ENCODE results near the gene ATF4. TPM values are rescaled to one million over a fixed set of nuclear protein-coding genes. Genes with fewer than 3 reads are reported as not detected.
"Not testable (repeated sequence)": the region's sequence is repeated elsewhere in the genome, so short reads cannot be mapped to it uniquely, and the experiment has no call there.

Gene ATF4
- polyA plus RNA-seq, 12 donors = 294 to 376 (median 332) TPM; not detected in 1

GRCh38 chr22:39503630-39504029 lies 16.7 kb upstream of the ATF4 start:
- no peak for DNase-seq

GRCh38 chr22:39504071-39504470 lies 16.3 kb upstream of the ATF4 start:
- no peak for DNase-seq

DNA sequence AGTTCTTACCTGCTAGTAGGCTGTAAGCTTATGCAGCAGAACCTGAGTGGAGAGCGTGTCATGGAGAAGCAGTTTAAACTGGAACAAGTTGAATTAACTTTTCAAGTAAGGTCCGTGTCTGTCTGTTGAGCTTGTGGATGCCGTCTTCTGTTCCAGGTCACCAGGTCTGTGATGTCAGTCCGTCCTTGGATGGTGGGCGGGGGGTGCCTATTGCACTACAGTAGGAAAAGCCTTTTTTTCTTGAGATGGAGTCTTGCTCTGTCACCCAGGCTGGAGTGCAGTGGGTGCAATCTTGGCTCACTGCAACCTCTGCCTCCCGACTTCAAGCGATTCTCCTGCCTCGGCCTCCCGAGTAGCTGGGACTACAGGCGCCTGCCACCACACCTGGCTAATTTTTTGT lies 13.3 kb upstream of the ATF4 start:
- not testable (repeated sequence) for DNase-seq

DNA sequence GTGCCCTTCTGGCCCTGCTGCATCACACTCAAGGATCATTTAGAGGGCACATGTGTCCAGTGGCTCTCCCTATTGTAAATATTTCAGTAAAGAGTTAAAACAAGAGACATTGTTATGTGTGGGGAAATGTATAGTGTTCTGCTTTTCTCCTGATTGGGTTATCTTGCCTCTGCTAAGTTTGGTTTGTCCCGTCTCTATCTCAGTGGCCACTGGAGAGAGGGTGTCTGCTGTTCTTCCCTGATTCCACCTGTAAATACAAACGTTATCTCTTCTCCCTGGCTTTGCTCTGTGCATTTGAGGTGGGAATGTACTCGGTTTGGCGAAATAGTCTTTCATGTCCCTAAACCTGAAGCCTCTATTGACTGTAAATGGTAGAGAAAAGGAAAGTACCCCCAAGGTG lies 12.0 kb upstream of the ATF4 start:
- DNase-seq = no peak

GRCh38 chr22:39510529-39511149 lies 9.7 kb upstream of the ATF4 start:
- DNase-seq = no peak

GRCh38 chr22:39511226-39511625 lies 9.1 kb upstream of the ATF4 start:
- no peak for DNase-seq

DNA sequence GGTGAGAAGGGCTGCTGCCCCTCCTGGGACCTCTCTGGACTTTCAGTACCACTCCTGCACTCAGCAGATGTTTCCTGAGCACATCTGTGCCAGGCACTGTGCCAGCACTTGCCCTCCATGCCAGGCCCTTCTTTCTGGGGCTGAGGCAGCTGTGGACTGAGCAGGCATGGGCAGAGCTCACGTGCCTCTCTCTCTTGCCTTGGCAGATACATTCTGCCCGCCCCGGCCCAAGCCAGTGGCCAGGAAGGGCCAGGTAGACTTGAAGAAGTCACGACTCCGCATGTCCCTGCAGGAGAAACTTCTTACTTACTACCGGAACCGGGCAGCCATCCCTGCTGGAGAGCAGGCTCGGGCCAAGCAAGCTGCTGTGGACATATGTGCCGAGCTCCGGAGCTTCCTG lies 8.3 kb upstream of the ATF4 start:
- no peak for DNase-seq

DNA sequence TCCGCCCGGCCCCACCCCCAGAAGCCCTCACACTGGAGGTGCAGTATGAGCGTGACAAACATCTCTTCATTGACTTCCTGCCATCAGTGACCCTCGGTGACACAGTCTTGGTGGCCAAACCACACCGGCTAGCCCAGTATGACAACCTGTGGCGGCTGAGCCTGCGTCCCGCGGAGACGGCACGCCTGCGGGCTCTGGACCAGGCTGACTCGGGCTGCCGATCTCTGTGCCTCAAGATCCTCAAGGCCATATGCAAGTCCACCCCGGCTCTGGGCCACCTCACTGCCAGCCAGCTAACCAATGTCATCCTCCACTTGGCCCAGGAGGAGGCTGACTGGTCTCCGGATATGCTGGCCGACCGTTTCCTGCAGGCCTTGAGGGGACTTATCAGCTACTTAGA lies 6.6 kb upstream of the ATF4 start:
- DNase-seq = no peak

DNA sequence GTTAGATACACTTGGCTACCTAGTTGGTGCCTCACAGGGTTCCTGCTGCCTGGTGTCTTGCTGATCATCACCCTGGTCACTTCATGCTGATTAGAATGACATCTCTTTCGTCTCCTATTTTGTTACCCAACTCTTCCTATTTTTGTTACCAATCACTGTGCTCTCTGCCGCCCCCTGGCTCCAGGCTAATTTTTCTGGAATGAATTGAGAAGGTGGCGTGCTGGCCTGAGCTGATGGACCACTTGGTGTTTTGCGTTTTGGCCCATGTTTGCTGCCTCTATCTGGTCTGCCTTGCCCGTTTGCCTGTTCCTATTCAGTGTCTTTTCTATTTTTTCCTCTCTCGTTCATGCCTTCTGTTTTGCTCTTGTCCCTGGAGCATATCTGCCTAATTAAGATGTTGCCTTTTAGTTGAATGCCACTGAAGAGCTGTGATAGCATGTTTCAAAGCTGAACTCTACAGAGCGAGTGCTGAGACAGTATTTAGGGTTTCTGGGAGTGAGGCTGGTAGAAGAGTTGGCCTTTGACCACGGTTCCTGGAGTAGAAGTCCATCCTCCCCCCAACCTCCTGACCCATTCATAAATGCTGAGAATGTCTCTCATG lies 5.9 kb upstream of the ATF4 start:
- no peak for DNase-seq

DNA sequence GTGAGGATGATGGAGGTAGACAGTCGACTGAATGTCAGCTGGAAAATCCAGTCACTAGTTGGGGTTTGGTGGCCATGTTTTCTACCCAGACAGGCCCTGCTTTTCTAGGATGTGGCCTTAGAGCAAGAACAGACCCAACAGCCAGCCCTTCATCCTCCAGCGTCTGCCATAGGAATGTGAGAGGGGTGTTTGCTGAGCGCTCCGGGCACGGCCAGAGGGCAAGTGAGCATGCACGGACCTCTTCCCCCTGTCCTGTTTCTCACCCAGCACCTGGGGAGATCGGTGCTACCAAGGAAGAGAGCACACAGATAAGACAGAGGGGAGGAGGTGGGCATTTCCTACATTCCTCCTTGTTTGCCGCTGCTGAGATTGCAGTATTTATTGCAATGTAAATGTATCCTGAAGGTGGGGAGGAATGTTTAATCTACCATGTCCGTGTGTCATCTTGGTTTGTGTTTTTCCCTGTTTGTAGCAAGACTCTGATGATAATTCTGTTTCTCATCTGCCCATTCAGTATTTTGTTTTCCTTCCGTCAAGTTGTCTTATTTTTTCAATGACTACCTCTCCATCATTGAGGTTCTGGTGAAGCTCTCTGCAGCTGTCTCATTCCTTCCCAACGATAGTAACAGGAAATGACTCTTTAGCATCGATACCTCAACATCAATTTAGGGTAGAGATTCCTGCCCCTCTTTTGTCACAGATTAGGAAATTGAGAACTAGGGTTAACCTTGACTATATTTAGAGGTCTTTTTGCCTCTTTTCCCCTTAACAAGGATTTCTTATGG lies 4.9 kb upstream of the ATF4 start:
- no peak for DNase-seq

DNA sequence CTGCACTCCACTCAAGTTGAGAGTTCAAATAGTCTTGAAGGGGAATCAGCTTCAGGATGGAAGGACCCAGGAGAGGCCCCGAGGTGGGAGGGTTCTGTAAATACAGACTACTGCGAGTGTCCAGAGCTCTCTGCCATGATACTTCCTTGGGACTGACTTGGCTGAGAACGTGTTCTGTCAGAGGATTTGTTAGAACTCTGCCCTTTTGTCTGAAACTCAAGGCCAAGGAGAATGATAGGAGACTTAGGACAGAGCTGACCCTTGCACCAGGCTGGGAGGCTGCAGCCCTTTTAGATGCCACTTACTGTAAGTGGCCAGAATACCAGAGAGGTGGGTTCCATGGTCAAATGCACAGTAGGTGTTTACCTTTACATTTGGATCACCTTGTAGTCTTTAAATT lies 2.9 kb upstream of the ATF4 start:
- no peak for DNase-seq

DNA sequence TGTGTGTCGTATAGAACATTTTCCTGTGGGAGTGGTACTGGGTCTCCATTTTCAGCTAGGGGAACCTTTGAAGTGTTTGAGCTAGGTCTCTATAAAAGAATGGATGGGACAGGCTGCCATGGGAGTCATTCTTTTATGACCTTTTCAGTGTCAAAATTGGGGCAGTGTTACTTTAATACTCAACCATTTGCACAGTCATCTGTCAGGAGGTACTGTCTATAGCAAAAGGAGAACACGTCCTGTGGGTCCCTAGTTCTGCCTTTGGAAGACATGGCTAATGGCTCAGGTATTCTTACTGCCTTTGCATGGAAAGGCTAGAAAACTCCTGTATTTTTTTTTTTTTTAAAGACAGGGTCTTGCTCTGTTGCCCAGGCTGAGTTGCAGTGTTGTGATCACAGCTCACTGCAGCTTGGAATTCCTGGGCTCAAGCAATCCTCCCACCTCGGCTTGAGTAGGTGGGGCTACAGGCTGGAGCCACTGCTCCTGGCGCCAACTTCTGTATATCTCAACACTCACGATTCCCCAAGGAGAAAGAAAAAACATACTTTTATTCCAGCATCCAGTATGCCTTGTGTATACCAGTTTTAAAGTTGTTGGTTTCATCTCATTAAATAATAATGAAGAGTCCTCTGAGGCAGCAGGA lies 2.1 kb upstream of the ATF4 start:
- DNase-seq = no peak

DNA sequence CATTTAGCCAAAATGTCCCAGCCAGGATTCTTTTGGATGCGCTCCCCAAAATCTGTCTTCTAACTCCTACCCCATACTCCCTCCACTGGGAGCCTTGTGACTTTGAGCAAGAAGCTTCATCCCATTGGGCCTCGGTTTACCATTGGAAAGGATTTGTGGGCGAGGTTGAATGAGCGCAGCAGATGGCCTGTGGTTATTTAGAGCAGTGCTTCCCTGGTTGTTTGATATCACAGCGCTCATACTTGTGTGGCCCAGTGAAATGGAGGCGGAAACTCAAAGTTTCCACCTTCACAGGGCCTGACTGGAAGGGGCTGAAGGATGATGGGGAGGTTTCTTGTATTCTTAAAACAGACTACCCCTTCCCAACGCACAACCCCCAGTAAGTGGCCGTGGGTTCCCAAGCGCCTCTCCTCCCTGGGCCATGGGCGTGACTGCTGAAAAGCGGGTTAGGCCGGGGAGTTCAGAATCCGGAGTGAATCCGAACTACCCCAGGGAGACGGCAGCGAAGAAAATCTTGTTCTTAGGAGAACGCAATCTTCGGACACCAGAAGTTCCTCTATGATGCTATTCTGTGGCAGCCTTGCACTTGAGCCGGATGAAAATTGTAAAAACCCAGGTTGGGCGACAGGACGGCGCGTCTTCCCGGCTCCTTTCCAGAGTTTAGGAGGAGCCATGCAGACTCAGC lies 1.2 kb upstream of the ATF4 start:
- DNase-seq = no peak

GRCh38 chr22:39519681-39520225 lies 609 bp upstream of the ATF4 start:
- no peak for DNase-seq

DNA sequence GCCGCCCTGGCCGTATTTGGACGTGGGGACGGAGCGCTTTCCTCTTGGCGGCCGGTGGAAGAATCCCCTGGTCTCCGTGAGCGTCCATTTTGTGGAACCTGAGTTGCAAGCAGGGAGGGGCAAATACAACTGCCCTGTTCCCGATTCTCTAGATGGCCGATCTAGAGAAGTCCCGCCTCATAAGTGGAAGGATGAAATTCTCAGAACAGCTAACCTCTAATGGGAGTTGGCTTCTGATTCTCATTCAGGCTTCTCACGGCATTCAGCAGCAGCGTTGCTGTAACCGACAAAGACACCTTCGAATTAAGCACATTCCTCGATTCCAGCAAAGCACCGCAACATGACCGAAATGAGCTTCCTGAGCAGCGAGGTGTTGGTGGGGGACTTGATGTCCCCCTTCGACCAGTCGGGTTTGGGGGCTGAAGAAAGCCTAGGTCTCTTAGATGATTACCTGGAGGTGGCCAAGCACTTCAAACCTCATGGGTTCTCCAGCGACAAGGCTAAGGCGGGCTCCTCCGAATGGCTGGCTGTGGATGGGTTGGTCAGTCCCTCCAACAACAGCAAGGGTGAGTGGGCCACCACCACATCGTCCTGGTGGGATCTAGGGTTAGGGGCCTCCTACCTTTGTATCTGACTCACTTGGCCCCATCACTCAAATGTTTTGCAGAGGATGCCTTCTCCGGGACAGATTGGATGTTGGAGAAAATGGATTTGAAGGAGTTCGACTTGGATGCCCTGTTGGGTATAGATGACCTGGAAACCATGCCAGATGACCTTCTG lies 934 bp downstream of the ATF4 start:
- DNase-seq = not testable (repeated sequence)

- DNase-seq = not testable (repeated sequence)
These were observed 1.7 kb downstream of the ATF4 start for GRCh38 chr22:39522091-39522490.

DNA sequence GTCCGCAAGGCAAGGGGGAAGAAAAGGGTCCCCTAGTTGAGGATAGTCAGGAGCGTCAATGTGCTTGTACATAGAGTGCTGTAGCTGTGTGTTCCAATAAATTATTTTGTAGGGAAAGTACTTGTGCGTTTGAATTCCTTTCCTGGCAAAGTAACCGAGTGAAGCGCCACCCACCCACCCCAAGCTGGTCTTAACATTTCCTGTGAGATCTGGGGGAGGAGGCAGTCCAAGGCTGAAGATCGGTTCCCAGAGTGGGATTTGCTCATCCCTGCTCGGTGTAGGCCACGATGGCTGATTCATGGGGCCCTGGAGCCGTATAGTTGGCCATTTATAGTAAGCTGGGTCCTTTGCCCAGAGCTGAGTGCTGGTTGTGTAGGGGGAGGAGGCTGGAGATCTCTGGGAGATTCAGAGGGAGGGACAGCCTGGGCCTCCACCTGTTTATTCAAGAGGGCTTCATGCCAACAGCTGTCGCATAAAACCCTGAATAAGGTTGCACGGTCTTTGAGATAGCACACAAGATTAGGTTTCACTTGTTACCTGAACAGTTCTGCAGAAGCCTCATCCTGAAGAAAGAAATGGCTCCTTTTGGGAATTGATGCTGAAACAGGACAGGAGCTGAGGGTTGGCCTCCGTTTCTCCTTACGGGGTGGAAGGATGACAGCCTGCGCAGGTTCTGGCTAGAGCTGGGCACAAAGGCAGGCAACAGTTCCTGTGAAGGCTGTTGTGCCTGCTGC lies 2.4 kb downstream of the ATF4 start:
- DNase-seq = no peak

DNA sequence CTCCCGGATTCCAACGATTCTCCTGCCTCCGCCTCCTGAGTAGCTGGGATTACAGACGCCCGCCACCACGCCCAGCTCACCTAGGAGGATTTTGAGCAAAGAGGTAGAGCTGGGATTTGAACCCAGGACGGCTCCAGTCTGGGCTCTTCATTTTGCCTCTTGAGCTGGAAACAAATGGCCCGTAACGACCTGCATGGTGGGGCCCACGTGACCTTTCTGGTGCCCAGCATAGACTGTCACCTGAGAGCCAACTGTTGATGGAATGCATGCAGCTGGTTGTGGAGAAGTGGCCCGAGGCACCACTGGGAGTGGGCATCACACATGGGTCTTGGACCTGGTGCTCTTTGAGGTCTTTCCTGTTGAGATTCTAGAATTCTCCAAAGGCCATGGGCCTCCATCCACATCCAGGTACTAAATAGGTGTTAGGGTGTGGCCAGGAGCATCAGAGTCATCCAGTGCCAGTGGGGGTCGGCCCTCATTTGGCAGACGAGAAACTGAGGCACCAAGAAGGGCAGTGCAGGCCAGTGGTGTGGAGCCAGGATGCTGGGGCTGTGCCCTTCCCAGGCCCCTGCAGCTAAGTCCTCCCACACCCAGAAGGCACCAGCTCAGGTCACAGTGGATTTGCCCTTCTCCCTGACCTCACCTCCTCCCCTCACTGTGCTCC lies 3.9 kb downstream of the ATF4 start:
- DNase-seq = no peak

- no peak for DNase-seq
These were observed 4.6 kb downstream of the ATF4 start for GRCh38 chr22:39524753-39525657.
